H1 (cell line): ENCODE results near the gene C19orf85. TPM values are rescaled to one million over a fixed set of nuclear protein-coding genes. Genes with fewer than 3 reads are reported as not detected.

Experiments used
- MAX ChIP-seq: IDR thresholded peaks from 2 replicates; pipeline ENCODE4 v1.6.1; 2012; ENCODE audit warnings: inconsistent platforms
- POU5F1 ChIP-seq: IDR thresholded peaks from 2 replicates; pipeline ENCODE4 v1.6.1; 2011; ENCODE audit warnings: low read depth, mild to moderate bottlenecking, low read length, moderate library complexity
- polyA plus RNA-seq, 7 experiments: library from polyadenylated mRNA; depleted of rRNA in 3 of 7; stranded (reverse) in 5 of 7; unstranded in 2 of 7; fragments of >200 nt in 5 of 7; fragments of 200-250 nt in 2 of 7; gene quantifications; 1 replicate in 5 of 7; 2 replicates in 1 of 7; 4 replicates in 1 of 7; pipeline versions ENCODE4 v1.2.1 to v1.2.3, GENCODE V29; 2011 to 2013; ENCODE audit warnings: missing spikeins in 2 of 7, mixed read lengths in 2 of 7
- total RNA-seq: library from RNA; stranded (reverse); fragmentation: NEBNext Ultra II Directional; extraction: Animal tissue kit (Norgen Biotek cat#: 25700); gene quantifications from 2 replicates; pipeline ENCODE4 v1.2.1, GENCODE V29; 2021
- TF ChIP-seq, protein P1 (sequence below): IDR thresholded peaks from 2 replicates; pipeline ENCODE4 v1.6.1; 2011; ENCODE audit warnings: low read depth, mild to moderate bottlenecking, low read length; ENCODE audit not compliant: insufficient read depth

C19orf85 gene
- total and polyA plus RNA-seq, 2 of the 8 experiments (the other 6 are each of a cell fraction or from before 2014, with no cell fraction given), result 2.2 to 3.2 TPM

DNA sequence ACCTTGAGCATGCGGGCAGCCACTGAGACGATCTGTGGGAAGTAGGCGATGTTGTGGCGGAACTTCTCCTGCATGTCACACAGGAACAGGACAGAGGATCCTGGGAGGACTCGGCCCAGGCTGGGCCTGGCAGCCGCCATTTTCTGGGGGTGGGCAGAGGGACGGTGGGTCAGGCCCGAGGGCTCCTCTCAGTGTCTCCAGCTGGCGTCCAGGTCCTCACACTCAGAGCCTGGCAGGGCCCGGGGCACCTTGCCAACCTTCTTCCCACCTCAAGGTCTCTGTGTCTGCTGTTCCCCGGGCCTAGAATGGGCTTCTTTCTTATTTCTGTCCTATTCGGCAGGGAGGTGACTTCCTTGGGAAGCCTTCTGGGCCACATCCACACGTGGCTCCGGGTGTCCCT is 8.2 kb downstream of the C19orf85 start (continued):
- no peak for TF ChIP-seq MAX
- TF ChIP-seq, protein P1, sequence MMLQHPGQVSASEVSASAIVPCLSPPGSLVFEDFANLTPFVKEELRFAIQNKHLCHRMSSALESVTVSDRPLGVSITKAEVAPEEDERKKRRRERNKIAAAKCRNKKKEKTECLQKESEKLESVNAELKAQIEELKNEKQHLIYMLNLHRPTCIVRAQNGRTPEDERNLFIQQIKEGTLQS, result no peak
- no peak for TF ChIP-seq POU5F1
